ENCODE results near the gene CHD2. TPM values are rescaled to one million over a fixed set of nuclear protein-coding genes. Genes with fewer than 3 reads are reported as not detected.

Gene CHD2
- total RNA-seq, 2 donors from 2014 or later: 76.3 to 137 TPM

- no peaks in the 10 kb centered on the region for H3K36me3 ChIP-seq
- 88% methylated on average over 5 of the region's 5 CpGs for WGBS
- no peak for DNase-seq (ENCODE audit: low spot score)
- H3K27ac ChIP-seq: peak overlapping the region; percentile 98
- H3K9me3 ChIP-seq: no peaks in the 10 kb centered on the region
- no peaks in the 10 kb centered on the region for H3K4me1 ChIP-seq (replicated peaks)
- TF ChIP-seq POLR2A (IDR thresholded peaks at IDR 0.05) (no peak), POLR2AphosphoS5 (IDR thresholded peaks at IDR 0.05) (no peak)
- TF ChIP-seq, protein P1, sequence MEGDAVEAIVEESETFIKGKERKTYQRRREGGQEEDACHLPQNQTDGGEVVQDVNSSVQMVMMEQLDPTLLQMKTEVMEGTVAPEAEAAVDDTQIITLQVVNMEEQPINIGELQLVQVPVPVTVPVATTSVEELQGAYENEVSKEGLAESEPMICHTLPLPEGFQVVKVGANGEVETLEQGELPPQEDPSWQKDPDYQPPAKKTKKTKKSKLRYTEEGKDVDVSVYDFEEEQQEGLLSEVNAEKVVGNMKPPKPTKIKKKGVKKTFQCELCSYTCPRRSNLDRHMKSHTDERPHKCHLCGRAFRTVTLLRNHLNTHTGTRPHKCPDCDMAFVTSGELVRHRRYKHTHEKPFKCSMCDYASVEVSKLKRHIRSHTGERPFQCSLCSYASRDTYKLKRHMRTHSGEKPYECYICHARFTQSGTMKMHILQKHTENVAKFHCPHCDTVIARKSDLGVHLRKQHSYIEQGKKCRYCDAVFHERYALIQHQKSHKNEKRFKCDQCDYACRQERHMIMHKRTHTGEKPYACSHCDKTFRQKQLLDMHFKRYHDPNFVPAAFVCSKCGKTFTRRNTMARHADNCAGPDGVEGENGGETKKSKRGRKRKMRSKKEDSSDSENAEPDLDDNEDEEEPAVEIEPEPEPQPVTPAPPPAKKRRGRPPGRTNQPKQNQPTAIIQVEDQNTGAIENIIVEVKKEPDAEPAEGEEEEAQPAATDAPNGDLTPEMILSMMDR (IDR thresholded peaks at IDR 0.05): no peak
- intact Hi-C loops (cut with DNase I): no loop called here
- no peak overlapping the region for H3K4me3 ChIP-seq
- no peaks in the 10 kb centered on the region for H3K27me3 ChIP-seq (replicated peaks; ENCODE audit: insufficient read depth)
Measured at GRCh38 chr15:92898988-92899582, 1.0 kb upstream of the CHD2 start.

- H3K9me3 ChIP-seq: no peaks in the 10 kb centered on the region
- H3K4me3 ChIP-seq: peak overlapping the region in 1 of 2 donors; percentile 63
- peak; percentile 1 for DNase-seq (ENCODE audit: low spot score)
- WGBS: 76% methylated on average over 1 of the region's 1 CpG
- H3K27ac ChIP-seq: peak overlapping the region; percentile 98
- H3K4me1 ChIP-seq (replicated peaks): no peaks in the 10 kb centered on the region
- no peak for TF ChIP-seq POLR2AphosphoS5 (IDR thresholded peaks at IDR 0.05)
- TF ChIP-seq, protein P1 (IDR thresholded peaks at IDR 0.05): peak in 1 of 4 experiments; percentile 23
- H3K36me3 ChIP-seq: no peaks in the 10 kb centered on the region
- intact Hi-C loops (cut with DNase I): no loop called here
- no peaks in the 10 kb centered on the region for H3K27me3 ChIP-seq (replicated peaks; ENCODE audit: insufficient read depth)
Measured at GRCh38 chr15:92899601-92899947, 550 bp upstream of the CHD2 start.

- Histone ChIP-seq H3K27me3 (replicated peaks; ENCODE audit: insufficient read depth) (no peaks in the 10 kb centered on the region), H3K9me3 (no peaks in the 10 kb centered on the region), H3K36me3 (no peaks in the 10 kb centered on the region), H3K4me3 (peak overlapping the region; percentile 55 to 63), H3K4me1 (replicated peaks) (peaks cover 7% of the 10 kb centered on the region), H3K27ac (peak overlapping the region; percentile 98)
- no peak for TF ChIP-seq POLR2AphosphoS5 (IDR thresholded peaks at IDR 0.05)
- TF ChIP-seq, protein P1 (IDR thresholded peaks at IDR 0.05): no peak
- no peak for TF ChIP-seq POLR2A (IDR thresholded peaks at IDR 0.05)
- 0% methylated on average over 6 of the region's 6 CpGs for WGBS
- intact Hi-C loops (cut with DNase I): loop anchor here (2.0 to 5.0 kb wide), 2 partner anchors 18 to 93 kb away; no protein-coding TSS in a partner anchor
- DNase-seq (ENCODE audit: low spot score): no peak
Measured at GRCh38 chr15:92900731-92901071, 577 bp downstream of the CHD2 start.

DNA sequence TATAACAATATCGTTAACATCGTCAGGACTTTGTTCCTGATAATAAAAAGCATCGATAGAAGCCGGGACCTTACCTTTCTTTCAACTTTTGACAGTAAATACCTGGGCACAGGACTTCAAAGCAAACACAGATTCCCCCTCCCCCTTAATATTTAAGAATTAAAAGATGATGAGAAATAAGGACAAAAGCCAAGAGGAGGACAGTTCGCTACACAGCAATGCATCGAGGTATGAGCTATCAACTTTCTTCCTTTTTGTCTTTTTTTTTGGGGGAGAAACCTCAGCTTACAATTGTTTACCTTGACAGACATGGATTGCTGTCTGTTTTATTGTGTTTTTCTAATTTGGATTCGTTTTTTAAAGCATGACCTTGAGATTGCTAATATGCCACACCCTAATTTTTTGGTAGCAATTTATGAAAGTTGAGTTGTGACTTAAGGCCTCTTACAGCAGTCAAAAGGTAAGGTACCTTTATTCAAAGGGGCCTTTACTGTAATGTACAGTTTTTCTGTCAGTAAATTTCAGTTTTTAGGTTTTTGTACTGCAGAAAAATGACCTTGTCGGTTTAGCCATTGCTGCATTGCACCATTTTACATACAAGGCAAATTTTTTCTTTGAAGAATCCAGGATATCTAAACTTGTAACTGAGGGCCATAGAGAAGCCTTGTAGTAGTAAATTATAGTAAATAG is 1.1 kb downstream of the CHD2 start:
- Histone ChIP-seq H3K4me3 (peak overlapping the region; percentile 55 to 63), H3K27me3 (replicated peaks; ENCODE audit: insufficient read depth) (no peaks in the 10 kb centered on the region), H3K4me1 (replicated peaks) (peaks cover 7% of the 10 kb centered on the region), H3K27ac (peak overlapping the region; percentile 98), H3K9me3 (no peaks in the 10 kb centered on the region), H3K36me3 (no peaks in the 10 kb centered on the region)
- intact Hi-C loops (cut with DNase I): loop anchor here (2.0 to 5.0 kb wide), 2 partner anchors 18 to 94 kb away; no protein-coding TSS in a partner anchor
- TF ChIP-seq POLR2AphosphoS5 (IDR thresholded peaks at IDR 0.05) (no peak), POLR2A (IDR thresholded peaks at IDR 0.05) (no peak)
- TF ChIP-seq, protein P1 (IDR thresholded peaks at IDR 0.05): no peak
- 0% methylated on average over 8 of the region's 8 CpGs for WGBS
- DNase-seq (ENCODE audit: low spot score): peak; percentile 2

- Histone ChIP-seq H3K4me1 (replicated peaks) (peaks cover 7% of the 10 kb centered on the region), H3K9me3 (no peaks in the 10 kb centered on the region), H3K36me3 (no peaks in the 10 kb centered on the region), H3K27ac (peak overlapping the region; percentile 98), H3K4me3 (peak overlapping the region; percentile 55 to 63), H3K27me3 (replicated peaks; ENCODE audit: insufficient read depth) (no peaks in the 10 kb centered on the region)
- 1% methylated on average over 2 of the region's 2 CpGs for WGBS
- intact Hi-C loops (cut with DNase I): loop anchor here (2.0 to 5.0 kb wide), 2 partner anchors 19 to 95 kb away; no protein-coding TSS in a partner anchor
- TF ChIP-seq POLR2A (IDR thresholded peaks at IDR 0.05): no peak
- no peak for TF ChIP-seq POLR2AphosphoS5 (IDR thresholded peaks at IDR 0.05)
- TF ChIP-seq, protein P1 (IDR thresholded peaks at IDR 0.05): no peak
- no peak for DNase-seq (ENCODE audit: low spot score)
Measured at GRCh38 chr15:92901995-92902394, 1.9 kb downstream of the CHD2 start.
